Astrocyte (in vitro differentiated cells and primary cell): ENCODE measurements around the gene IGF1R. TPM values are rescaled to one million over a fixed set of nuclear protein-coding genes. Genes with fewer than 3 reads are reported as not detected.

ENCODE experiments used
- DNase-seq: peaks from one replicate; pipeline ENCODE4 v3.0.0-alpha.2; 2010; ENCODE audit warnings: low read depth
- FAIRE-seq: peaks from 2 replicates; lab custom pipeline; 2011; peaks lifted over from hg19 to GRCh38; lab: Jason Lieb, UNC
- H2AFZ ChIP-seq: 2 replicates; pipeline ENCODE4 v1.6.0; 2012; ENCODE audit warnings: low read depth, low read length, inconsistent platforms
- H3K27ac ChIP-seq: 2 replicates; pipeline ENCODE4 v1.5.1; 2011; ENCODE audit warnings: low read depth, low read length, inconsistent platforms
- H3K27me3 ChIP-seq: 2 replicates; pipeline ENCODE4 v1.6.0; 2011; ENCODE audit warnings: low read length, inconsistent platforms; ENCODE audit not compliant: insufficient read depth
- H3K36me3 ChIP-seq: 2 replicates; pipeline ENCODE4 v1.5.1; 2011; ENCODE audit warnings: low read length, inconsistent platforms; ENCODE audit not compliant: insufficient read depth
- H3K4me1 ChIP-seq: 2 replicates; pipeline ENCODE4 v1.5.1; 2011; ENCODE audit warnings: low read length, inconsistent platforms; ENCODE audit not compliant: insufficient read depth
- H3K4me2 ChIP-seq: 2 replicates; pipeline ENCODE4 v1.6.0; 2012; ENCODE audit warnings: low read length, inconsistent platforms
- H3K4me3 ChIP-seq: 2 replicates; pipeline ENCODE4 v1.5.1; 2011; ENCODE audit warnings: low read depth, mild to moderate bottlenecking, low read length, inconsistent platforms; ENCODE audit not compliant: insufficient read depth
- H3K79me2 ChIP-seq: 2 replicates; pipeline ENCODE4 v1.6.0; 2012; ENCODE audit warnings: mild to moderate bottlenecking, low read length, inconsistent platforms; ENCODE audit not compliant: insufficient read depth
- H3K9ac ChIP-seq: 2 replicates; pipeline ENCODE4 v1.6.0; 2012; ENCODE audit warnings: mild to moderate bottlenecking, low read length, inconsistent platforms
- H3K9me3 ChIP-seq: 2 replicates; pipeline ENCODE4 v1.5.1; 2012; ENCODE audit warnings: low read depth, mild to moderate bottlenecking, low read length, inconsistent platforms; ENCODE audit not compliant: insufficient read depth
- H4K20me1 ChIP-seq: 2 replicates; pipeline ENCODE4 v1.6.0; 2012; ENCODE audit warnings: low read length, inconsistent platforms; ENCODE audit not compliant: insufficient read depth
- H3K27ac Mint-ChIP-seq: one replicate; pipeline ENCODE4 v1.8.0; 2021; ENCODE audit warnings: mild to moderate bottlenecking, mixed read lengths; ENCODE audit not compliant: unreplicated experiment
- H3K27me3 Mint-ChIP-seq: one replicate; pipeline ENCODE4 v1.8.0; 2021; ENCODE audit warnings: low read depth, mixed read lengths; ENCODE audit not compliant: unreplicated experiment
- H3K36me3 Mint-ChIP-seq: one replicate; pipeline ENCODE4 v1.8.0; 2021; ENCODE audit warnings: low read depth, mixed read lengths; ENCODE audit not compliant: unreplicated experiment
- H3K4me1 Mint-ChIP-seq: one replicate; pipeline ENCODE4 v1.8.0; 2021; ENCODE audit warnings: low read depth, mixed read lengths; ENCODE audit not compliant: unreplicated experiment
- H3K4me3 Mint-ChIP-seq: one replicate; pipeline ENCODE4 v1.8.0; 2021; ENCODE audit warnings: mild to moderate bottlenecking, moderate library complexity, mixed read lengths; ENCODE audit not compliant: unreplicated experiment
- H3K9me3 Mint-ChIP-seq: one replicate; pipeline ENCODE4 v1.8.0; 2021; ENCODE audit warnings: mild to moderate bottlenecking, mixed read lengths; ENCODE audit not compliant: unreplicated experiment
- CTCF ChIP-seq: IDR thresholded peaks from 2 replicates; pipeline ENCODE4 v1.5.1; 2011; ENCODE audit warnings: low read depth, mild to moderate bottlenecking, inconsistent platforms, low read length, moderate library complexity; ENCODE audit not compliant: insufficient read depth
- EZH2 ChIP-seq: IDR thresholded peaks from 2 replicates; pipeline ENCODE4 v1.6.1; 2012; ENCODE audit warnings: mild to moderate bottlenecking, low read length, inconsistent platforms; ENCODE audit not compliant: insufficient read depth
- total RNA-seq: library from RNA; stranded (reverse); gene quantifications from 2 replicates; pipeline ENCODE4 v1.2.1, GENCODE V29; 2021

The IGF1R gene
- total RNA-seq, 1 donor from 2014 or later: 270 TPM

- FAIRE-seq (no peak), DNase-seq (no peak)
- Histone ChIP-seq H3K4me3 (no peak overlapping the region), H3K4me1 (no peaks in the 10 kb centered on the region), H3K27me3 (peaks cover 15% of the 10 kb centered on the region), H4K20me1 (no peaks in the 10 kb centered on the region), H3K27ac (no peak overlapping the region), H3K9me3 (no peaks in the 10 kb centered on the region), H3K4me2 (no peak overlapping the region), H3K36me3 (no peaks in the 10 kb centered on the region), H3K79me2 (no peaks in the 10 kb centered on the region), H3K9ac (no peak overlapping the region), H2AFZ (no peak overlapping the region)
- TF ChIP-seq EZH2 (no peak), CTCF (no peak)
- Mint-ChIP-seq H3K27ac (no peak overlapping the region), H3K9me3 (no peaks in the 10 kb centered on the region), H3K4me1 (peaks cover 5% of the 10 kb centered on the region), H3K4me3 (no peak overlapping the region), H3K27me3 (peaks cover 4% of the 10 kb centered on the region), H3K36me3 (no peaks in the 10 kb centered on the region)
These were observed 22.2 kb upstream of the IGF1R start for GRCh38 chr15:98626153-98626552.

- TF ChIP-seq EZH2: no peak
- no peak for TF ChIP-seq CTCF
- H3K27ac ChIP-seq: no peak overlapping the region
- H3K4me1 ChIP-seq: no peaks in the 10 kb centered on the region
- Mint-ChIP-seq H3K36me3 (no peaks in the 10 kb centered on the region), H3K4me3 (no peak overlapping the region), H3K4me1 (peaks cover 5% of the 10 kb centered on the region), H3K27me3 (peaks cover 4% of the 10 kb centered on the region), H3K9me3 (no peaks in the 10 kb centered on the region), H3K27ac (no peak overlapping the region)
- no peaks in the 10 kb centered on the region for H3K9me3 ChIP-seq
- DNase-seq (no peak), FAIRE-seq (no peak)
- no peaks in the 10 kb centered on the region for H3K79me2 ChIP-seq
- no peaks in the 10 kb centered on the region for H3K36me3 ChIP-seq
- peaks cover 7% of the 10 kb centered on the region for H3K27me3 ChIP-seq
- no peak overlapping the region for H3K4me3 ChIP-seq
- no peak overlapping the region for H3K4me2 ChIP-seq
- H3K9ac ChIP-seq: no peak overlapping the region
- H2AFZ ChIP-seq: no peak overlapping the region
- no peaks in the 10 kb centered on the region for H4K20me1 ChIP-seq
These were observed 20.1 kb upstream of the IGF1R start for GRCh38 chr15:98628216-98628615.

GRCh38 chr15:98635848-98636247 lies 12.5 kb upstream of the IGF1R start:
- H3K36me3 Mint-ChIP-seq: peaks cover 5% of the 10 kb centered on the region
- peaks cover 7% of the 10 kb centered on the region for H3K27me3 Mint-ChIP-seq
- H3K4me1 ChIP-seq: no peaks in the 10 kb centered on the region
- no peak overlapping the region for H3K9ac ChIP-seq
- no peak overlapping the region for H2AFZ ChIP-seq
- H3K4me2 ChIP-seq: no peak overlapping the region
- H3K36me3 ChIP-seq: no peaks in the 10 kb centered on the region
- no peaks in the 10 kb centered on the region for H3K9me3 ChIP-seq
- TF ChIP-seq CTCF (no peak), EZH2 (no peak)
- H3K27ac ChIP-seq: no peak overlapping the region
- no peaks in the 10 kb centered on the region for H3K9me3 Mint-ChIP-seq
- H3K27ac Mint-ChIP-seq: no peak overlapping the region
- H4K20me1 ChIP-seq: no peaks in the 10 kb centered on the region
- H3K79me2 ChIP-seq: no peaks in the 10 kb centered on the region
- H3K4me3 ChIP-seq: no peak overlapping the region
- FAIRE-seq (no peak), DNase-seq (no peak)
- H3K4me3 Mint-ChIP-seq: no peak overlapping the region
- H3K27me3 ChIP-seq: peaks cover 3% of the 10 kb centered on the region
- H3K4me1 Mint-ChIP-seq: peaks cover 1% of the 10 kb centered on the region
